OCI-LY3 (cell line): Measurements from ENCODE around the gene CDHR4.

ENCODE experiments used
- EZH2phosphoT487 ChIP-seq: fragments of 200-600 bp; shearing (Covaris generic); IDR thresholded peaks from 2 replicates; pipeline ENCODE4 v1.6.1; 2018; ENCODE audit warnings: antibody characterized with exemption, mixed run types, low read depth
- TF ChIP-seq, protein P1 (sequence below): fragments of 200-600, 300-600 bp; sonication (generic); IDR thresholded peaks from 2 replicates; pipeline ENCODE4 v1.5.1; 2014; ENCODE audit warnings: antibody characterized with exemption, low read length, low read depth

DNA sequence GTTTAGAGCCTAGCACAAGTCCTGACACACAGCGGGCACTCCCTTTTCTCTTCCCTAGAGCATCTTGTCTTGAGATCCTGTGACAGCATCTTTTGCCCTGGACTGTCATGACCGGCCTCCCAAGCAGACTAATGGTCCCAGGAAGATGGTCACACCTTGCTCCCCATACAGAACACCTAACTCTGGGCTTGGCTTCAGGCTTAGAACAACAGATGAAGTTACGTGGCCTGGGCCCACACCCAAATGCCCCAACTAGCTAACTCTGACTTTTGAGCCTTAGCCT is 12.6 kb downstream of the CDHR4 start:
- TF ChIP-seq, protein P1, sequence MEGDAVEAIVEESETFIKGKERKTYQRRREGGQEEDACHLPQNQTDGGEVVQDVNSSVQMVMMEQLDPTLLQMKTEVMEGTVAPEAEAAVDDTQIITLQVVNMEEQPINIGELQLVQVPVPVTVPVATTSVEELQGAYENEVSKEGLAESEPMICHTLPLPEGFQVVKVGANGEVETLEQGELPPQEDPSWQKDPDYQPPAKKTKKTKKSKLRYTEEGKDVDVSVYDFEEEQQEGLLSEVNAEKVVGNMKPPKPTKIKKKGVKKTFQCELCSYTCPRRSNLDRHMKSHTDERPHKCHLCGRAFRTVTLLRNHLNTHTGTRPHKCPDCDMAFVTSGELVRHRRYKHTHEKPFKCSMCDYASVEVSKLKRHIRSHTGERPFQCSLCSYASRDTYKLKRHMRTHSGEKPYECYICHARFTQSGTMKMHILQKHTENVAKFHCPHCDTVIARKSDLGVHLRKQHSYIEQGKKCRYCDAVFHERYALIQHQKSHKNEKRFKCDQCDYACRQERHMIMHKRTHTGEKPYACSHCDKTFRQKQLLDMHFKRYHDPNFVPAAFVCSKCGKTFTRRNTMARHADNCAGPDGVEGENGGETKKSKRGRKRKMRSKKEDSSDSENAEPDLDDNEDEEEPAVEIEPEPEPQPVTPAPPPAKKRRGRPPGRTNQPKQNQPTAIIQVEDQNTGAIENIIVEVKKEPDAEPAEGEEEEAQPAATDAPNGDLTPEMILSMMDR: no peak
- TF ChIP-seq EZH2phosphoT487: no peak
